ENCODE results near the gene OSTN. TPM values are rescaled to one million over a fixed set of nuclear protein-coding genes. Genes with fewer than 3 reads are reported as not detected.

Gene OSTN
- total and polyA plus RNA-seq, 12 donors, result 0.07 to 0.72 (median 0.31) TPM; not detected in 4

- intact Hi-C loops (cut with DNase I), result no loop called here
- Histone ChIP-seq H3K9me3 (peaks cover 0 to 7% (median 0%) of the 10 kb centered on the region in 11 donors), H3K4me3 (no peak overlapping the region), H3K4me1 (peaks cover 0 to 5% (median 0%) of the 10 kb centered on the region in 9 donors), H3K27ac (no peak overlapping the region), H3K27me3 (no peaks in the 10 kb centered on the region), H3K36me3 (no peaks in the 10 kb centered on the region)
- TF ChIP-seq, protein P1, sequence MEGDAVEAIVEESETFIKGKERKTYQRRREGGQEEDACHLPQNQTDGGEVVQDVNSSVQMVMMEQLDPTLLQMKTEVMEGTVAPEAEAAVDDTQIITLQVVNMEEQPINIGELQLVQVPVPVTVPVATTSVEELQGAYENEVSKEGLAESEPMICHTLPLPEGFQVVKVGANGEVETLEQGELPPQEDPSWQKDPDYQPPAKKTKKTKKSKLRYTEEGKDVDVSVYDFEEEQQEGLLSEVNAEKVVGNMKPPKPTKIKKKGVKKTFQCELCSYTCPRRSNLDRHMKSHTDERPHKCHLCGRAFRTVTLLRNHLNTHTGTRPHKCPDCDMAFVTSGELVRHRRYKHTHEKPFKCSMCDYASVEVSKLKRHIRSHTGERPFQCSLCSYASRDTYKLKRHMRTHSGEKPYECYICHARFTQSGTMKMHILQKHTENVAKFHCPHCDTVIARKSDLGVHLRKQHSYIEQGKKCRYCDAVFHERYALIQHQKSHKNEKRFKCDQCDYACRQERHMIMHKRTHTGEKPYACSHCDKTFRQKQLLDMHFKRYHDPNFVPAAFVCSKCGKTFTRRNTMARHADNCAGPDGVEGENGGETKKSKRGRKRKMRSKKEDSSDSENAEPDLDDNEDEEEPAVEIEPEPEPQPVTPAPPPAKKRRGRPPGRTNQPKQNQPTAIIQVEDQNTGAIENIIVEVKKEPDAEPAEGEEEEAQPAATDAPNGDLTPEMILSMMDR (IDR thresholded peaks at IDR 0.05), result no peak
- ATAC-seq (no peak), DNase-seq (no peak)
- 66 to 82% methylated on average over 4 of the region's 4 CpGs for WGBS, 2 donors
Observed at GRCh38 chr3:191296041-191296541, 97.0 kb downstream of the OSTN start.

- TF ChIP-seq, protein P1 (IDR thresholded peaks at IDR 0.05), result no peak
- intact Hi-C loops (cut with DNase I), result no loop called here
- Histone ChIP-seq H3K27ac (no peak overlapping the region), H3K9me3 (no peaks in the 10 kb centered on the region), H3K27me3 (no peaks in the 10 kb centered on the region), H3K4me3 (no peak overlapping the region), H3K36me3 (no peaks in the 10 kb centered on the region), H3K4me1 (no peaks in the 10 kb centered on the region)
- no peak for DNase-seq
- no peak for ATAC-seq
Observed at GRCh38 chr3:191298846-191299245, 99.8 kb downstream of the OSTN start.

DNA sequence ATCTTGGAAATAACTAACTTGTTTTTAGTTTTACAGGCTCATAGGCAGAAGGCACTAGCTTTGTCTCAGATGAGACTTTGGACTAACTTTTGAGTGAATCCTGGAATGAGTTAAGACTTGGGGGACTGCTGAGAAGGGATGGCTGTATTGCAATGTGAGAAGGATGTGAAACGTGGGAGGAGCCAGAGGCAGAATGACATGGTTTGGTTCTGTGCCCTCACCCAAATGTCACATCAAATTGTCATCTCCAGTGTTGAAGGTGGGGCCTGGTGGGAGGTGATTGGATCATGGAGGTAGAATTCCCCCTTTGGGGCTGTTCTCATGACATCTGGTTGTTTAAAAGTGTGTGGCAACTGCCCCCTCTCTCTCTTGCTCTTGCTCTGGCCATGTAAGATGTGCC lies 101.4 kb downstream of the OSTN start:
- TF ChIP-seq, protein P1 (IDR thresholded peaks at IDR 0.05), result no peak
- Histone ChIP-seq H3K27me3 (no peaks in the 10 kb centered on the region), H3K9me3 (no peaks in the 10 kb centered on the region), H3K4me1 (no peaks in the 10 kb centered on the region), H3K27ac (no peak overlapping the region), H3K4me3 (no peak overlapping the region), H3K36me3 (no peaks in the 10 kb centered on the region)
- intact Hi-C loops (cut with DNase I), result no loop called here
- ATAC-seq, result no peak
- WGBS, 2 donors, result 74 to 89% methylated on average over 1 of the region's 1 CpG
- no peak for DNase-seq

DNA sequence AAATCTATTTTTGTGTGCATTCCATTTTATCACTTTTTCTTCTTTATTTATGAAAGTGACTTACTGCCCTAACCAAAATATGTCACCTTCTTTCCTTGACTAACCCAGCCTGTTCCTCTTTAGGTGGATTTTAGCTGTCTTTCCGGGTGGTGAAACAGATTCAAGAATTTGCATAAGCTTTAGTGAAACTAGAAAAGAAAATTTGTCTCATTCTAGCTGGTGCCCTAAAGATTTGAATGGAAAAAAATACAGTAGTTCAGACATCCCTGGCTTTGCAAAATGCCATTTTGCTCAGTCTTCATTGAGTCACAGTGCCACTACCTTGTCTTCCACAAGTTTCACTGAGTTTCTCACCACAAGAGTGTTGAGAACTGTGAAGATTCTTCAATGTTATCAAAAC lies 102.0 kb downstream of the OSTN start:
- 88 to 100% methylated on average over 1 of the region's 1 CpG for WGBS, 2 donors
- no peak overlapping the region for H3K4me3 ChIP-seq
- TF ChIP-seq, protein P1 (IDR thresholded peaks at IDR 0.05), result no peak
- intact Hi-C loops (cut with DNase I), result no loop called here
- no peak for ATAC-seq
- H3K27me3 ChIP-seq, result no peaks in the 10 kb centered on the region
- no peaks in the 10 kb centered on the region for H3K36me3 ChIP-seq
- no peak for DNase-seq
- H3K4me1 ChIP-seq, result no peaks in the 10 kb centered on the region
- H3K9me3 ChIP-seq, result no peaks in the 10 kb centered on the region
- no peak overlapping the region for H3K27ac ChIP-seq
